HepG2 (cell line): ENCODE results near the gene SRSF7.
"Not testable (repeated sequence)": the region's sequence is repeated elsewhere in the genome, so short reads cannot be mapped to it uniquely, and the experiment has no call there.

Experiments used
- ATF4 ChIP-seq, 2 experiments: fragments of 450-650 bp in 1 of 2; sonication (generic) in 1 of 2; formaldehyde crosslinking; IDR thresholded peaks; 2 replicates each; pipeline versions ENCODE4 v1.5.0 to v1.8.0; 2020 to 2022; ENCODE audit warnings: mild to moderate bottlenecking in 1 of 2, missing genetic modification reagents in 1 of 2
- ATRX ChIP-seq: sonication (generic); formaldehyde crosslinking; IDR thresholded peaks from 2 replicates; pipeline ENCODE4 v1.4.0; 2020; ENCODE audit warnings: missing genetic modification reagents, borderline replicate concordance
- CEBPB ChIP-seq: IDR thresholded peaks from 2 replicates; pipeline ENCODE4 v1.6.1; 2011; ENCODE audit warnings: low read depth, low read length, improper control_type of control experiment, borderline replicate concordance
- EED ChIP-seq: sonication (generic); formaldehyde crosslinking; IDR thresholded peaks from 2 replicates; pipeline ENCODE4 v1.5.0; 2020; ENCODE audit warnings: mild to moderate bottlenecking, missing genetic modification reagents
- EZH2 ChIP-seq: conservative IDR thresholded peaks from 2 replicates; pipeline ENCODE4 v1.6.1; 2012; ENCODE audit warnings: mild to moderate bottlenecking, low read depth, low read length, moderate library complexity
- GABPA ChIP-seq, 2 experiments: IDR thresholded peaks; 2 replicates each; pipeline ENCODE4 v1.6.1; 2011 to 2016; ENCODE audit warnings: low read depth in 2 of 2, low read length in 1 of 2, missing biosample characterization in 1 of 2, missing genetic modification characterization in 1 of 2
- ZNF768 ChIP-seq: sonication (generic); formaldehyde crosslinking; IDR thresholded peaks from 2 replicates; pipeline ENCODE4 v1.4.0; 2020; ENCODE audit warnings: missing genetic modification reagents

- not testable (repeated sequence) for TF ChIP-seq ATRX (CRISPR knock-in tag); GABPA (IDR thresholded peaks at IDR 0.05; ENCODE audit: low read depth, low read length); GABPA (CRISPR knock-in tag; IDR thresholded peaks at IDR 0.05; ENCODE audit: low read depth); EZH2; ZNF768 (CRISPR knock-in tag); CEBPB; EED (CRISPR knock-in tag); ATF4 (CRISPR knock-in tag; IDR thresholded peaks at IDR 0.05)
Measured at GRCh38 chr2:38737000-38737698, 14.0 kb downstream of the SRSF7 start.
